Lower lobe of right lung (tissue), 2 donors: ENCODE data around the gene ADRB2. TPM values are rescaled to one million over a fixed set of nuclear protein-coding genes. Genes with fewer than 3 reads are reported as not detected.
A peak's percentile ranks its signal among the peaks of the same experiment; 100 is the strongest.

Source experiments
- ATAC-seq, 2 donors: fragments of 200-7000 bp; cut with Tn5 transposase; one replicate each; pipeline ENCODE4 v1.9.1; 2020 to 2022; ENCODE audit warnings: mild to moderate bottlenecking in 2 of 2, moderate library complexity in 2 of 2
- DNase-seq: peaks from one replicate; pipeline ENCODE4 v3.0.0-alpha.2; 2020
- H3K27ac ChIP-seq: fragments of 200-600 bp; one replicate; pipeline ENCODE4 v1.8.0; 2022
- H3K27me3 ChIP-seq: fragments of 200-600 bp; one replicate; pipeline ENCODE4 v1.8.0; 2022; ENCODE audit warnings: low read depth
- H3K36me3 ChIP-seq: fragments of 200-600 bp; one replicate; pipeline ENCODE4 v1.8.0; 2022; ENCODE audit warnings: mild to moderate bottlenecking
- H3K4me1 ChIP-seq: fragments of 200-600 bp; one replicate; pipeline ENCODE4 v1.8.0; 2022
- H3K4me3 ChIP-seq: fragments of 200-600 bp; one replicate; pipeline ENCODE4 v1.8.0; 2022; ENCODE audit warnings: mild to moderate bottlenecking
- H3K9me3 ChIP-seq: fragments of 200-600 bp; one replicate; pipeline ENCODE4 v1.8.0; 2022
- CTCF ChIP-seq: fragments of 200-600 bp; IDR thresholded peaks from one replicate; pipeline ENCODE4 v1.8.0; 2022; ENCODE audit warnings: antibody characterized with exemption, mild to moderate bottlenecking
- intact Hi-C: fragments of 100-400 bp; cut with DNase I; formaldehyde crosslinking; loops from one replicate; pipeline ENCODE4 v1.11.0; 2022
- total RNA-seq: library from RNA; stranded (reverse); fragmentation: NEBNext Ultra II Directional; extraction: Animal tissue kit (Norgen Biotek cat#: 25700); gene quantifications from one replicate; pipeline ENCODE4 v1.2.1, GENCODE V29; 2021
- donor health status: DM: no; HTN: yes; CAD: no; lungs with severe emphysema.

The ADRB2 gene
- total RNA-seq, 1 donor from 2014 or later: 26.4 TPM

GRCh38 chr5:148858547-148858946 is 32.1 kb downstream of the ADRB2 start:
- TF ChIP-seq CTCF: no peak
- intact Hi-C loops: no loop called here
- ATAC-seq (no peak), DNase-seq (no peak)
- Histone ChIP-seq H3K27me3 (no peaks in the 10 kb centered on the region), H3K4me1 (peaks cover 46% of the 10 kb centered on the region), H3K9me3 (no peaks in the 10 kb centered on the region), H3K27ac (peak overlapping the region; percentile 43), H3K4me3 (no peak overlapping the region), H3K36me3 (no peaks in the 10 kb centered on the region)

GRCh38 chr5:148859703-148860102 is 33.3 kb downstream of the ADRB2 start:
- Histone ChIP-seq H3K4me1 (peaks cover 48% of the 10 kb centered on the region), H3K36me3 (no peaks in the 10 kb centered on the region), H3K4me3 (no peak overlapping the region), H3K27me3 (no peaks in the 10 kb centered on the region), H3K9me3 (no peaks in the 10 kb centered on the region), H3K27ac (no peak overlapping the region)
- intact Hi-C loops: no loop called here
- no peak for DNase-seq
- no peak for TF ChIP-seq CTCF
- peak; percentile 7 to 33 for ATAC-seq

GRCh38 chr5:148860599-148860998 is 34.2 kb downstream of the ADRB2 start:
- Histone ChIP-seq H3K36me3 (no peaks in the 10 kb centered on the region), H3K4me3 (no peak overlapping the region), H3K9me3 (no peaks in the 10 kb centered on the region), H3K27ac (no peak overlapping the region), H3K4me1 (peaks cover 46% of the 10 kb centered on the region), H3K27me3 (no peaks in the 10 kb centered on the region)
- DNase-seq (no peak), ATAC-seq (no peak)
- no peak for TF ChIP-seq CTCF
- intact Hi-C loops: no loop called here

GRCh38 chr5:148861088-148861487 is 34.7 kb downstream of the ADRB2 start:
- ATAC-seq: no peak
- TF ChIP-seq CTCF: no peak
- no peaks in the 10 kb centered on the region for H3K9me3 ChIP-seq
- no peaks in the 10 kb centered on the region for H3K36me3 ChIP-seq
- DNase-seq: no peak
- no peaks in the 10 kb centered on the region for H3K27me3 ChIP-seq
- no peak overlapping the region for H3K4me3 ChIP-seq
- intact Hi-C loops: no loop called here
- H3K4me1 ChIP-seq: peaks cover 43% of the 10 kb centered on the region
- no peak overlapping the region for H3K27ac ChIP-seq

GRCh38 chr5:148861696-148862095 is 35.3 kb downstream of the ADRB2 start:
- intact Hi-C loops: no loop called here
- no peaks in the 10 kb centered on the region for H3K27me3 ChIP-seq
- ATAC-seq: no peak
- no peaks in the 10 kb centered on the region for H3K9me3 ChIP-seq
- no peaks in the 10 kb centered on the region for H3K36me3 ChIP-seq
- no peak overlapping the region for H3K27ac ChIP-seq
- H3K4me1 ChIP-seq: peaks cover 41% of the 10 kb centered on the region
- no peak overlapping the region for H3K4me3 ChIP-seq
- TF ChIP-seq CTCF: no peak
- no peak for DNase-seq
